Measurements from ENCODE around the gene RIMBP2. TPM values are rescaled to one million over a fixed set of nuclear protein-coding genes. Genes with fewer than 3 reads are reported as not detected.

The RIMBP2 gene
- total and polyA plus RNA-seq, 2 experiments from 2014 or later, result 0.31 to 0.37 TPM

DNA sequence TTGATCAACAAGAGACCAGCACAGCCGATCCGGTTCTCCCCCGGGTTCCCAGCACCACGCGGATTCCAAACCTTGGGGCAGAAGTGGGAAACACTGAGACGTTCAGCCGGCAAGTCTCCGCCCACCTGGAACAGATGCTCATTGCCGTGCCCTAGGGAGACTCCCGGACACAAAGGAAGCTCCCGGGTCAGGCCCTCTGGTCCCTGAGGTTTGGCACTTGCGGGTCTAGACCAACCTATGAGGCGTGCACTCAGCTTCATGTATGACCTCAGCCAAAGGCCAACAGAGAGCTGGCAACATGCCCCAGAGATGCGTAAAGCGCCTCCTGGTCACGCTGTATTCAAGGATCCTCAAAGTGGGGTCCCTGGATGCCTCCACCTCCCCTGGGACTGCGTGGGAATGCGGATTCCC is 2.5 kb downstream of the RIMBP2 start:
- Histone ChIP-seq H3K36me3 (ENCODE audit: insufficient read depth) (no peaks in the 10 kb centered on the region), H3K79me2 (replicated peaks; ENCODE audit: insufficient read depth) (no peaks in the 10 kb centered on the region), H3K4me2 (peak overlapping the region; percentile 83; the same call in 1 of the 2 replicates), H3K4me1 (ENCODE audit: insufficient read depth) (peaks cover 6% of the 10 kb centered on the region; the same call in 1 of the 2 replicates), H4K20me1 (replicated peaks; ENCODE audit: insufficient read depth) (no peaks in the 10 kb centered on the region), H3K27me3 (ENCODE audit: insufficient read depth) (peaks cover 65% of the 10 kb centered on the region), H3K9me2 (ENCODE audit: insufficient read depth) (no peaks in the 10 kb centered on the region), H3K4me3 (peak overlapping the region; percentile 74; the same call in 1 of the 2 replicates), H3F3A (replicated peaks; ENCODE audit: low read depth) (no peaks in the 10 kb centered on the region), H2AFZ (no peak overlapping the region), H3K27ac (ENCODE audit: low read depth) (no peak overlapping the region)
- Mint-ChIP-seq H3K9me3 (peaks cover 80% of the 10 kb centered on the region), H3K27ac (no peak overlapping the region), H3K4me3 (peak overlapping the region; percentile 37; the same call in 2 of the 3 replicates), H3K36me3 (ENCODE audit: low read depth) (peaks cover 19% of the 10 kb centered on the region), H3K4me1 (peaks cover 2% of the 10 kb centered on the region; the same call in 1 of the 3 replicates), H3K27me3 (ENCODE audit: insufficient read depth, low read depth, poor library complexity) (peaks cover 47% of the 10 kb centered on the region)
- TF ChIP-seq POLR2AphosphoS5 (IDR thresholded peaks at IDR 0.05; ENCODE audit: low read depth) (no peak), STAT1 (IDR thresholded peaks at IDR 0.05; ENCODE audit: unreplicated experiment) (no peak), EZH2phosphoT487 (IDR thresholded peaks at IDR 0.05; ENCODE audit: unreplicated experiment) (no peak), EZH2 (IDR thresholded peaks at IDR 0.05; ENCODE audit: low read depth, unreplicated experiment) (no peak), ZNF114 (CRISPR knock-in tag; IDR thresholded peaks at IDR 0.05) (no peak), JUNB (IDR thresholded peaks at IDR 0.05; ENCODE audit: unreplicated experiment) (no peak), CREB1 (CRISPR knock-in tag; IDR thresholded peaks at IDR 0.05; ENCODE audit: low read depth) (no peak)
- TF ChIP-seq, protein P1, sequence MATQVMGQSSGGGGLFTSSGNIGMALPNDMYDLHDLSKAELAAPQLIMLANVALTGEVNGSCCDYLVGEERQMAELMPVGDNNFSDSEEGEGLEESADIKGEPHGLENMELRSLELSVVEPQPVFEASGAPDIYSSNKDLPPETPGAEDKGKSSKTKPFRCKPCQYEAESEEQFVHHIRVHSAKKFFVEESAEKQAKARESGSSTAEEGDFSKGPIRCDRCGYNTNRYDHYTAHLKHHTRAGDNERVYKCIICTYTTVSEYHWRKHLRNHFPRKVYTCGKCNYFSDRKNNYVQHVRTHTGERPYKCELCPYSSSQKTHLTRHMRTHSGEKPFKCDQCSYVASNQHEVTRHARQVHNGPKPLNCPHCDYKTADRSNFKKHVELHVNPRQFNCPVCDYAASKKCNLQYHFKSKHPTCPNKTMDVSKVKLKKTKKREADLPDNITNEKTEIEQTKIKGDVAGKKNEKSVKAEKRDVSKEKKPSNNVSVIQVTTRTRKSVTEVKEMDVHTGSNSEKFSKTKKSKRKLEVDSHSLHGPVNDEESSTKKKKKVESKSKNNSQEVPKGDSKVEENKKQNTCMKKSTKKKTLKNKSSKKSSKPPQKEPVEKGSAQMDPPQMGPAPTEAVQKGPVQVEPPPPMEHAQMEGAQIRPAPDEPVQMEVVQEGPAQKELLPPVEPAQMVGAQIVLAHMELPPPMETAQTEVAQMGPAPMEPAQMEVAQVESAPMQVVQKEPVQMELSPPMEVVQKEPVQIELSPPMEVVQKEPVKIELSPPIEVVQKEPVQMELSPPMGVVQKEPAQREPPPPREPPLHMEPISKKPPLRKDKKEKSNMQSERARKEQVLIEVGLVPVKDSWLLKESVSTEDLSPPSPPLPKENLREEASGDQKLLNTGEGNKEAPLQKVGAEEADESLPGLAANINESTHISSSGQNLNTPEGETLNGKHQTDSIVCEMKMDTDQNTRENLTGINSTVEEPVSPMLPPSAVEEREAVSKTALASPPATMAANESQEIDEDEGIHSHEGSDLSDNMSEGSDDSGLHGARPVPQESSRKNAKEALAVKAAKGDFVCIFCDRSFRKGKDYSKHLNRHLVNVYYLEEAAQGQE (IDR thresholded peaks at IDR 0.05; ENCODE audit: unreplicated experiment), result no peak
- no peak for ATAC-seq
- no peak for DNase-seq (ENCODE audit: low spot score)

DNA sequence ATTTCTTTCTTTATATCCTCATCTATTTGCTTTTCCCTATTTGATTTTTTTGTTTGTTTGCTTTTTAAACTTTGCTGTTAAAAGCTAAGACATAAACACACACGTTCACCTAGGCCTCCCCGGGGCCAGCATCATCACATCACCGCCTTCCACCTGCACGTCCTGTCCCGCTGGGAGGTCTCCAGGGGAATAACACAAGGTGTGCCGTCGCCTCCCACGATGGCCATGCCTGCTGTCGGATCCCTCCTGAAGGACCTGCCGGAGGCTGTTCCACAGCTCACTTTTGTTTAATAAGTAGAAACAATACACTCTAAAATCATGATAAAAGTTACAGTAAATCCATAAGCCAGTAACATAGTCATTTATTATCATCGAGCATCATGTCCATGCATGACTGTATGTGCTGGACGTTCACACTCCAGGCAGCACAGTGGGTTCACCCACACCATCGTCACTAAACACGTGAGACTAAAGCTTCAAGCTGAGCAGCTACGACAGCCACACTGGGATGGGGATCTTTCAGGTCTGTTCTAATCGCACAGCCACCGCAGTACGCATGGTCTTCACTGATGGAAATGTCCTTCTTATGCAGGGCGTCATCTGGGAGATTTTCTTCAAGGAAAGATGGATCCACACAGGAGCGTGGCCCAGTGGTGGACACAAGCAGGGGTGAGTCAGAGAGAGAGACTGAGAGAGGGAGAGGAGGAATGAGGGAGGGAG is 3.6 kb downstream of the RIMBP2 start:
- ATAC-seq (no peak), DNase-seq (ENCODE audit: low spot score) (no peak)
- peaks cover 2% of the 10 kb centered on the region; the same call in 1 of the 3 replicates for H3K4me1 Mint-ChIP-seq
- Histone ChIP-seq H3K27me3 (ENCODE audit: insufficient read depth) (peaks cover 55% of the 10 kb centered on the region), H3K36me3 (ENCODE audit: insufficient read depth) (no peaks in the 10 kb centered on the region), H3K4me1 (ENCODE audit: insufficient read depth) (peaks cover 6% of the 10 kb centered on the region; the same call in 1 of the 2 replicates), H3F3A (replicated peaks; ENCODE audit: low read depth) (no peaks in the 10 kb centered on the region), H3K79me2 (replicated peaks; ENCODE audit: insufficient read depth) (no peaks in the 10 kb centered on the region), H3K4me3 (no peak overlapping the region), H3K27ac (ENCODE audit: low read depth) (no peak overlapping the region), H2AFZ (no peak overlapping the region), H3K9me2 (ENCODE audit: insufficient read depth) (no peaks in the 10 kb centered on the region), H3K4me2 (no peak overlapping the region), H4K20me1 (replicated peaks; ENCODE audit: insufficient read depth) (no peaks in the 10 kb centered on the region)
- peaks cover 79% of the 10 kb centered on the region for H3K9me3 Mint-ChIP-seq
- no peak overlapping the region for H3K27ac Mint-ChIP-seq
- TF ChIP-seq ZNF331 (CRISPR knock-in tag; IDR thresholded peaks at IDR 0.05; ENCODE audit: low read depth) (no peak), STAT1 (IDR thresholded peaks at IDR 0.05; ENCODE audit: unreplicated experiment) (no peak), ZNF114 (CRISPR knock-in tag; IDR thresholded peaks at IDR 0.05) (no peak), EZH2phosphoT487 (IDR thresholded peaks at IDR 0.05; ENCODE audit: unreplicated experiment) (no peak), JUNB (IDR thresholded peaks at IDR 0.05; ENCODE audit: unreplicated experiment) (no peak), CREB1 (CRISPR knock-in tag; IDR thresholded peaks at IDR 0.05; ENCODE audit: low read depth) (no peak), EZH2 (IDR thresholded peaks at IDR 0.05; ENCODE audit: low read depth, unreplicated experiment) (no peak)
- TF ChIP-seq, protein P2, sequence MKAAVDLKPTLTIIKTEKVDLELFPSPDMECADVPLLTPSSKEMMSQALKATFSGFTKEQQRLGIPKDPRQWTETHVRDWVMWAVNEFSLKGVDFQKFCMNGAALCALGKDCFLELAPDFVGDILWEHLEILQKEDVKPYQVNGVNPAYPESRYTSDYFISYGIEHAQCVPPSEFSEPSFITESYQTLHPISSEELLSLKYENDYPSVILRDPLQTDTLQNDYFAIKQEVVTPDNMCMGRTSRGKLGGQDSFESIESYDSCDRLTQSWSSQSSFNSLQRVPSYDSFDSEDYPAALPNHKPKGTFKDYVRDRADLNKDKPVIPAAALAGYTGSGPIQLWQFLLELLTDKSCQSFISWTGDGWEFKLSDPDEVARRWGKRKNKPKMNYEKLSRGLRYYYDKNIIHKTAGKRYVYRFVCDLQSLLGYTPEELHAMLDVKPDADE (IDR thresholded peaks at IDR 0.05), result no peak
- TF ChIP-seq, protein P3, sequence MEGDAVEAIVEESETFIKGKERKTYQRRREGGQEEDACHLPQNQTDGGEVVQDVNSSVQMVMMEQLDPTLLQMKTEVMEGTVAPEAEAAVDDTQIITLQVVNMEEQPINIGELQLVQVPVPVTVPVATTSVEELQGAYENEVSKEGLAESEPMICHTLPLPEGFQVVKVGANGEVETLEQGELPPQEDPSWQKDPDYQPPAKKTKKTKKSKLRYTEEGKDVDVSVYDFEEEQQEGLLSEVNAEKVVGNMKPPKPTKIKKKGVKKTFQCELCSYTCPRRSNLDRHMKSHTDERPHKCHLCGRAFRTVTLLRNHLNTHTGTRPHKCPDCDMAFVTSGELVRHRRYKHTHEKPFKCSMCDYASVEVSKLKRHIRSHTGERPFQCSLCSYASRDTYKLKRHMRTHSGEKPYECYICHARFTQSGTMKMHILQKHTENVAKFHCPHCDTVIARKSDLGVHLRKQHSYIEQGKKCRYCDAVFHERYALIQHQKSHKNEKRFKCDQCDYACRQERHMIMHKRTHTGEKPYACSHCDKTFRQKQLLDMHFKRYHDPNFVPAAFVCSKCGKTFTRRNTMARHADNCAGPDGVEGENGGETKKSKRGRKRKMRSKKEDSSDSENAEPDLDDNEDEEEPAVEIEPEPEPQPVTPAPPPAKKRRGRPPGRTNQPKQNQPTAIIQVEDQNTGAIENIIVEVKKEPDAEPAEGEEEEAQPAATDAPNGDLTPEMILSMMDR (conservative IDR thresholded peaks at IDR 0.05; ENCODE audit: low read depth in 2 of 2), result no peak
- peaks cover 40% of the 10 kb centered on the region for H3K27me3 Mint-ChIP-seq (ENCODE audit: insufficient read depth, low read depth, poor library complexity)
- peaks cover 15% of the 10 kb centered on the region for H3K36me3 Mint-ChIP-seq (ENCODE audit: low read depth)
- H3K4me3 Mint-ChIP-seq, result no peak overlapping the region
